HepG2 (cell line): ENCODE results near the gene CCDC148. TPM values are rescaled to one million over a fixed set of nuclear protein-coding genes. Genes with fewer than 3 reads are reported as not detected.

Source experiments
- ATAC-seq: fragments of 200-7000 bp; cut with Tn5 transposase; 3 replicates; pipeline ENCODE4 v1.9.1; 2020; ENCODE audit warnings: mild to moderate bottlenecking, moderate library complexity
- BruUV-seq: library from RNA; stranded (reverse); fragments of 400-500 nt; replicated peaks from 2 replicates; lab custom pipeline; 2021; lab: Mats Ljungman, UMichigan
- CTCF ChIA-PET: fragments of 300-600 bp; formaldehyde crosslinking; extraction: SDS; loops from one replicate; lab custom pipeline; 2021; ENCODE audit warnings: low total read pairs, inconsistent platforms, low intra/inter-chr PET ratio; lab: Yijun Ruan, JAX
- POLR2A ChIA-PET: fragments of 350-600 bp; sonication (Branson Sonifier 250); formaldehyde crosslinking; loops from one replicate; lab custom pipeline; 2020; ENCODE audit warnings: antibody characterized with exemption, inconsistent platforms; lab: Yijun Ruan, JAX
- DNase-seq: peaks from one replicate; pipeline ENCODE4 v3.0.0-alpha.2; 2015; ENCODE audit warnings: low spot score
- FAIRE-seq: peaks from 3 replicates; lab custom pipeline; 2011; peaks lifted over from hg19 to GRCh38; lab: Jason Lieb, UNC
- H2AFZ ChIP-seq: one replicate; pipeline ENCODE4 v1.6.1; 2011; ENCODE audit warnings: low read length, inconsistent platforms
- H3K27ac ChIP-seq: fragments of 300-600 bp; 3 replicates; pipeline ENCODE4 v1.8.0; 2011; ENCODE audit warnings: mixed run types, mild to moderate bottlenecking, mixed read lengths, low read length, inconsistent platforms; ENCODE audit not compliant: insufficient read depth; ENCODE audit errors: extremely low read length
- H3K27me3 ChIP-seq, 2 experiments: fragments of 200-600 bp in 1 of 2; 2 replicates in 1 of 2; 3 replicates in 1 of 2; pipeline versions ENCODE4 v1.6.0 to v1.8.0; 2011; ENCODE audit warnings: low read length in 2 of 2, mild to moderate bottlenecking in 2 of 2, moderate library complexity in 2 of 2, inconsistent platforms in 1 of 2; ENCODE audit not compliant: insufficient read depth in 2 of 2, control insufficient read depth in 1 of 2
- H3K36me3 ChIP-seq, 2 experiments: fragments of 200-600 bp in 1 of 2; replicated peaks in 1 of 2; 2 replicates in 1 of 2; 3 replicates in 1 of 2; pipeline versions ENCODE4 v1.5.1 to v1.8.0; 2011; ENCODE audit warnings: low read length in 2 of 2, inconsistent platforms in 1 of 2; ENCODE audit not compliant: insufficient read depth in 2 of 2, control insufficient read depth in 1 of 2
- H3K4me1 ChIP-seq: 2 replicates; pipeline ENCODE4 v1.5.1; 2012; ENCODE audit warnings: low read length, inconsistent platforms; ENCODE audit not compliant: insufficient read depth
- H3K4me2 ChIP-seq: 2 replicates; pipeline ENCODE4 v1.6.0; 2011; ENCODE audit warnings: low read depth, low read length, inconsistent platforms
- H3K4me3 ChIP-seq, 3 experiments: fragments of 200-600 bp in 1 of 3; sonication (generic), shearing (Covaris generic) in 1 of 3; replicated peaks in 1 of 3; 2 replicates each; pipeline ENCODE4 v1.5.1; 2011 to 2016; ENCODE audit warnings: low read length in 3 of 3, inconsistent platforms in 2 of 3, low read depth in 2 of 3, mild to moderate bottlenecking in 2 of 3, control low read depth in 1 of 3, mixed read lengths in 1 of 3; ENCODE audit not compliant: insufficient read depth in 1 of 3
- H3K79me2 ChIP-seq: one replicate; pipeline ENCODE4 v1.6.1; 2011; ENCODE audit warnings: low read length, inconsistent platforms; ENCODE audit not compliant: insufficient read depth
- H3K9ac ChIP-seq: 2 replicates; pipeline ENCODE4 v1.6.0; 2011; ENCODE audit warnings: mild to moderate bottlenecking, low read depth, low read length, inconsistent platforms; ENCODE audit not compliant: insufficient read depth
- H3K9me3 ChIP-seq: 2 replicates; pipeline ENCODE4 v1.5.1; 2012; ENCODE audit warnings: mild to moderate bottlenecking, low read length
- H4K20me1 ChIP-seq: 2 replicates; pipeline ENCODE4 v1.6.0; 2011; ENCODE audit warnings: inconsistent platforms, mild to moderate bottlenecking, low read length, moderate library complexity; ENCODE audit not compliant: insufficient read depth
- CAMTA2 ChIP-seq: sonication (generic); formaldehyde crosslinking; IDR thresholded peaks from 2 replicates; pipeline ENCODE4 v1.4.0; 2020; ENCODE audit warnings: mild to moderate bottlenecking, missing genetic modification reagents, borderline replicate concordance
- CBX2 ChIP-seq, 2 experiments: fragments of 200-600 bp in 1 of 2; sonication (generic); formaldehyde crosslinking in 1 of 2; IDR thresholded peaks; 2 replicates each; pipeline versions ENCODE4 v1.7.0 to v1.8.1; 2018 to 2022; ENCODE audit warnings: low read depth in 2 of 2, low read length in 1 of 2, mild to moderate bottlenecking in 1 of 2, missing genetic modification reagents in 1 of 2
- CREB1 ChIP-seq, 2 experiments: fragments of 450-650 bp in 1 of 2; IDR thresholded peaks; 2 replicates each; pipeline ENCODE4 v1.6.1; 2016 to 2017; ENCODE audit warnings: control low read depth in 1 of 2, mild to moderate bottlenecking in 1 of 2, missing compliant biosample characterization in 1 of 2, missing genetic modification characterization in 1 of 2
- KDM2A ChIP-seq: sonication (generic); formaldehyde crosslinking; IDR thresholded peaks from 2 replicates; pipeline ENCODE4 v1.4.0; 2020; ENCODE audit warnings: low read depth, missing genetic modification reagents, borderline replicate concordance
- PAF1 ChIP-seq: IDR thresholded peaks from 2 replicates; pipeline ENCODE4 v1.6.1; 2016; ENCODE audit warnings: missing genetic modification reagents, missing compliant biosample characterization
- POLR2G ChIP-seq: fragments of 200-400 bp; formaldehyde crosslinking; IDR thresholded peaks from 2 replicates; pipeline ENCODE4 v1.6.1; 2018; ENCODE audit warnings: mild to moderate bottlenecking, low read depth, low read length, moderate library complexity
- RBM22 ChIP-seq: fragments of 200-400 bp; formaldehyde crosslinking; optimal IDR thresholded peaks from 2 replicates; pipeline ENCODE3; 2017; ENCODE audit warnings: mild to moderate bottlenecking, low read length, moderate library complexity
- SNAI1 ChIP-seq: sonication (generic); formaldehyde crosslinking; IDR thresholded peaks from 2 replicates; pipeline ENCODE4 v1.5.0; 2020; ENCODE audit warnings: mild to moderate bottlenecking, missing genetic modification reagents, borderline replicate concordance
- TBP ChIP-seq: sonication (generic); formaldehyde crosslinking; IDR thresholded peaks from 2 replicates; pipeline ENCODE4 v1.5.0; 2020; ENCODE audit warnings: missing genetic modification reagents
- THAP11 ChIP-seq: IDR thresholded peaks from 2 replicates; pipeline ENCODE4 v1.6.1; 2016; ENCODE audit warnings: missing biosample characterization, missing genetic modification reagents
- ZNF264 ChIP-seq: sonication (generic); formaldehyde crosslinking; IDR thresholded peaks from 2 replicates; pipeline ENCODE4 v1.4.0; 2020; ENCODE audit warnings: missing genetic modification reagents
- ZNF564 ChIP-seq: sonication (generic); formaldehyde crosslinking; IDR thresholded peaks from 2 replicates; pipeline ENCODE4 v1.8.1; 2023; ENCODE audit warnings: mild to moderate bottlenecking, missing genetic modification reagents
- ZNF605 ChIP-seq: sonication (generic); formaldehyde crosslinking; IDR thresholded peaks from 2 replicates; pipeline ENCODE4 v1.8.0; 2022; ENCODE audit warnings: mild to moderate bottlenecking, missing genetic modification reagents
- ZNF883 ChIP-seq: sonication (generic); formaldehyde crosslinking; IDR thresholded peaks from 2 replicates; pipeline ENCODE4 v1.5.1; 2020; ENCODE audit warnings: mild to moderate bottlenecking, missing genetic modification reagents; ENCODE audit errors: not compliant biosample characterization
- WGBS: methylation state at CpG from one replicate; pipeline ENCODE4 v1.1.6; 2017; ENCODE audit warnings: low lambda C conversion rate; 5-methylcytosine and 5-hydroxymethylcytosine counted together
- in situ Hi-C: cut with HindIII; loops from 2 replicates; pipeline ENCODE4 v1.10.0; 2017; ENCODE audit warnings: low pct_unique_long_range_greater_than_20kb; ENCODE audit not compliant: extremely low pct_ligation_motif_present
- intact Hi-C: fragments of 100-400 bp; cut with micrococcal nuclease; formaldehyde crosslinking; loops from one replicate; pipeline ENCODE4 v1.10.0; 2022; ENCODE audit not compliant: unreplicated experiment
- polyA plus RNA-seq, 8 experiments: library from polyadenylated mRNA; depleted of rRNA in 3 of 8; stranded (reverse) in 7 of 8; unstranded in 1 of 8; fragments of >200 nt; fragmentation: Illumina TruSeq in 4 of 8; extraction: Trizol in 4 of 8; gene quantifications; 2 replicates each; pipeline versions ENCODE4 v1.2.1 to v1.2.3, GENCODE V29; 2011 to 2016; ENCODE audit warnings: low read depth in 4 of 8, missing spikeins in 1 of 8, mixed read lengths in 1 of 8; ENCODE audit not compliant: insufficient read depth in 1 of 8
- total RNA-seq, 5 experiments: library from RNA; depleted of rRNA; stranded (reverse); fragments of >200 nt; fragmentation: Illumina TruSeq; extraction: Trizol; gene quantifications; 2 replicates each; pipeline ENCODE4 v1.2.3, GENCODE V29; 2016; ENCODE audit warnings: low read depth in 1 of 5
- TF ChIP-seq, protein P1 (sequence below): sonication (generic); formaldehyde crosslinking; IDR thresholded peaks from 2 replicates; pipeline ENCODE4 v1.4.0; 2020; ENCODE audit warnings: mild to moderate bottlenecking, missing genetic modification reagents, borderline replicate concordance
- TF ChIP-seq, protein P2 (sequence below): sonication (generic); formaldehyde crosslinking; IDR thresholded peaks from 2 replicates; pipeline ENCODE4 v1.8.0; 2022; ENCODE audit warnings: missing genetic modification reagents, mild to moderate bottlenecking, borderline replicate concordance
- TF ChIP-seq, protein P3 (sequence below), 2 experiments: IDR thresholded peaks; 2 replicates each; pipeline ENCODE4 v1.6.1; 2011 to 2012; ENCODE audit warnings: low read length in 2 of 2, borderline replicate concordance in 1 of 2, low read depth in 1 of 2, mild to moderate bottlenecking in 1 of 2, moderate library complexity in 1 of 2

CCDC148 gene
- total and polyA plus RNA-seq, 2 of the 13 experiments (the other 11 are each of a cell fraction or from before 2014, with no cell fraction given), result 0.30 to 0.49 TPM

DNA sequence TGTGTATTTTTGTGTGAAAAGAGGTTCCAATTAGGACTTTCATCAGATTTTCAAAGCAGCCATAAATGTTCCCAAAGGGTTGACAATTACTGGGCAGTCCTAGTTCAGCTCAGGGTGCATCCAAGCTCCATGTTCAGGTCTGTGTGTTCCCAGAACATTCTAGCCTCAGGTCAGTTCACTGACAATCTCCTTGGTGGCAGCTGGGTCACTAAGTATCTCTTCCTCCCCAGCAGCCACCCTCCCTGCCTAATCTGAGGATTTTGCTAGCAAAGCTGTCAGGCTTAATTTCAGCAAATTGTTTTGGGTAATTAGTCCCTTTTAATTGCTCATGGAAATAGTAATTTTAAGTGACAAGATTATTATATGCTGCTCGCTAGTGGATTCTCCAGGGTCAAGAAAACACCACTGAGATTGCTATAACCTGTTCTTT, 325.1 kb downstream of the CCDC148 start:
- in situ Hi-C loops (no loop called here), intact Hi-C loops (loop anchor here (1.0 to 5.0 kb wide), 4 partner anchors 35 to 255 kb away; partner anchors contain the start of gene ACVR1)
- peak overlapping the region; percentile 91 for H3K4me2 ChIP-seq
- no peak overlapping the region for H2AFZ ChIP-seq
- H3K9me3 ChIP-seq, result no peaks in the 10 kb centered on the region
- peaks cover 92% of the 10 kb centered on the region for H3K4me1 ChIP-seq
- peak overlapping the region; percentile 98 for H3K27ac ChIP-seq
- H3K27me3 ChIP-seq, result no peaks in the 10 kb centered on the region
- no peaks in the 10 kb centered on the region for H3K79me2 ChIP-seq
- FAIRE-seq (no peak), DNase-seq (peak; percentile 56), ATAC-seq (peak; percentile 75)
- no peaks in the 10 kb centered on the region for H4K20me1 ChIP-seq
- TSS peak; percentile 99 for BruUV-seq
- H3K36me3 ChIP-seq, result no peaks in the 10 kb centered on the region
- POLR2A ChIA-PET, result interaction anchor here (0.7 to 3.0 kb wide), 23 partner anchors 8 to 327 kb away, joined by 3 to 26 read pairs (median 8); partner anchors contain the start of genes CCDC148, PKP4 and UPP2
- H3K4me3 ChIP-seq, result peak overlapping the region; percentile 26 to 56 (median 35)
- H3K9ac ChIP-seq, result peak overlapping the region; percentile 79
- CTCF ChIA-PET, result no interaction called here
- 0% methylated on average over 1 of the region's 1 CpG for WGBS
- TF ChIP-seq, protein P1, sequence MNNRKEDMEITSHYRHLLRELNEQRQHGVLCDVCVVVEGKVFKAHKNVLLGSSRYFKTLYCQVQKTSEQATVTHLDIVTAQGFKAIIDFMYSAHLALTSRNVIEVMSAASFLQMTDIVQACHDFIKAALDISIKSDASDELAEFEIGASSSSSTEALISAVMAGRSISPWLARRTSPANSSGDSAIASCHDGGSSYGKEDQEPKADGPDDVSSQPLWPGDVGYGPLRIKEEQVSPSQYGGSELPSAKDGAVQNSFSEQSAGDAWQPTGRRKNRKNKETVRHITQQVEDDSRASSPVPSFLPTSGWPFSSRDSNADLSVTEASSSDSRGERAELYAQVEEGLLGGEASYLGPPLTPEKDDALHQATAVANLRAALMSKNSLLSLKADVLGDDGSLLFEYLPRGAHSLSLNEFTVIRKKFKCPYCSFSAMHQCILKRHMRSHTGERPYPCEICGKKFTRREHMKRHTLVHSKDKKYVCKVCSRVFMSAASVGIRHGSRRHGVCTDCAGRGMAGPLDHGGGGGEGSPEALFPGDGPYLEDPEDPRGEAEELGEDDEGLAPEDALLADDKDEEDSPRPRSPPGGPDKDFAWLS (CRISPR knock-in tag), result 0 out of 2 replicates have a peak, but pooled peaks have one; percentile 20
- TF ChIP-seq ZNF264, result no peak
- TF ChIP-seq POLR2G, result peak; percentile 88
- TF ChIP-seq PAF1 (CRISPR knock-in tag), result peak; percentile 65; the same call in 1 of the 2 replicates
- TF ChIP-seq RBM22, result peak; percentile 2
- 0 out of 2 replicates have a peak, but pooled peaks have one; percentile 31 for TF ChIP-seq SNAI1 (CRISPR knock-in tag)
- TF ChIP-seq, protein P2, sequence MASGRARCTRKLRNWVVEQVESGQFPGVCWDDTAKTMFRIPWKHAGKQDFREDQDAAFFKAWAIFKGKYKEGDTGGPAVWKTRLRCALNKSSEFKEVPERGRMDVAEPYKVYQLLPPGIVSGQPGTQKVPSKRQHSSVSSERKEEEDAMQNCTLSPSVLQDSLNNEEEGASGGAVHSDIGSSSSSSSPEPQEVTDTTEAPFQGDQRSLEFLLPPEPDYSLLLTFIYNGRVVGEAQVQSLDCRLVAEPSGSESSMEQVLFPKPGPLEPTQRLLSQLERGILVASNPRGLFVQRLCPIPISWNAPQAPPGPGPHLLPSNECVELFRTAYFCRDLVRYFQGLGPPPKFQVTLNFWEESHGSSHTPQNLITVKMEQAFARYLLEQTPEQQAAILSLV (CRISPR knock-in tag), result 0 out of 2 replicates have a peak, but pooled peaks have one; percentile 51
- no peak for TF ChIP-seq CAMTA2 (CRISPR knock-in tag)
- TF ChIP-seq CBX2 (IDR thresholded peaks at IDR 0.05; ENCODE audit: low read depth, low read length), result no peak
- TF ChIP-seq CBX2 (CRISPR knock-in tag; IDR thresholded peaks at IDR 0.05; ENCODE audit: low read depth), result no peak
- TF ChIP-seq ZNF883 (CRISPR knock-in tag), result no peak
- TF ChIP-seq THAP11, result no peak
- no peak for TF ChIP-seq CREB1 (IDR thresholded peaks at IDR 0.05)
- TF ChIP-seq CREB1 (CRISPR knock-in tag; IDR thresholded peaks at IDR 0.05), result no peak
- TF ChIP-seq ZNF564 (CRISPR knock-in tag), result 0 out of 2 replicates have a peak, but pooled peaks have one; percentile 90
- TF ChIP-seq, protein P3, sequence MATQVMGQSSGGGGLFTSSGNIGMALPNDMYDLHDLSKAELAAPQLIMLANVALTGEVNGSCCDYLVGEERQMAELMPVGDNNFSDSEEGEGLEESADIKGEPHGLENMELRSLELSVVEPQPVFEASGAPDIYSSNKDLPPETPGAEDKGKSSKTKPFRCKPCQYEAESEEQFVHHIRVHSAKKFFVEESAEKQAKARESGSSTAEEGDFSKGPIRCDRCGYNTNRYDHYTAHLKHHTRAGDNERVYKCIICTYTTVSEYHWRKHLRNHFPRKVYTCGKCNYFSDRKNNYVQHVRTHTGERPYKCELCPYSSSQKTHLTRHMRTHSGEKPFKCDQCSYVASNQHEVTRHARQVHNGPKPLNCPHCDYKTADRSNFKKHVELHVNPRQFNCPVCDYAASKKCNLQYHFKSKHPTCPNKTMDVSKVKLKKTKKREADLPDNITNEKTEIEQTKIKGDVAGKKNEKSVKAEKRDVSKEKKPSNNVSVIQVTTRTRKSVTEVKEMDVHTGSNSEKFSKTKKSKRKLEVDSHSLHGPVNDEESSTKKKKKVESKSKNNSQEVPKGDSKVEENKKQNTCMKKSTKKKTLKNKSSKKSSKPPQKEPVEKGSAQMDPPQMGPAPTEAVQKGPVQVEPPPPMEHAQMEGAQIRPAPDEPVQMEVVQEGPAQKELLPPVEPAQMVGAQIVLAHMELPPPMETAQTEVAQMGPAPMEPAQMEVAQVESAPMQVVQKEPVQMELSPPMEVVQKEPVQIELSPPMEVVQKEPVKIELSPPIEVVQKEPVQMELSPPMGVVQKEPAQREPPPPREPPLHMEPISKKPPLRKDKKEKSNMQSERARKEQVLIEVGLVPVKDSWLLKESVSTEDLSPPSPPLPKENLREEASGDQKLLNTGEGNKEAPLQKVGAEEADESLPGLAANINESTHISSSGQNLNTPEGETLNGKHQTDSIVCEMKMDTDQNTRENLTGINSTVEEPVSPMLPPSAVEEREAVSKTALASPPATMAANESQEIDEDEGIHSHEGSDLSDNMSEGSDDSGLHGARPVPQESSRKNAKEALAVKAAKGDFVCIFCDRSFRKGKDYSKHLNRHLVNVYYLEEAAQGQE (IDR thresholded peaks at IDR 0.05; ENCODE audit: borderline replicate concordance in 1 of 2, low read depth in 1 of 2, low read length in 2 of 2), result no peak
- 0 out of 2 replicates have a peak, but pooled peaks have one; percentile 6 for TF ChIP-seq KDM2A
- peak; percentile 42; the same call in 1 of the 2 replicates for TF ChIP-seq ZNF605 (CRISPR knock-in tag)
- TF ChIP-seq TBP (CRISPR knock-in tag), result no peak
